GM18505 (cell line): Measurements from ENCODE around the gene PLPPR3.
"Not testable (repeated sequence)": the region's sequence is repeated elsewhere in the genome, so short reads cannot be mapped to it uniquely, and the experiment has no call there.

ENCODE experiments used
- ATAC-seq: cut with Tn5 transposase; IDR thresholded peaks from one replicate; pipeline ENCODE4 v1.9.1; 2021; ENCODE audit not compliant: unreplicated experiment
- POLR2A ChIP-seq: IDR thresholded peaks from 4 replicates; pipeline ENCODE4 v1.6.1; 2011; ENCODE audit warnings: borderline replicate concordance; ENCODE audit not compliant: insufficient read depth, insufficient read length; ENCODE audit errors: extremely low read depth

Gene PLPPR3

GRCh38 chr19:848386-848921, 26.7 kb upstream of the PLPPR3 start:
- no peak for ATAC-seq
- TF ChIP-seq POLR2A = no peak

- TF ChIP-seq POLR2A = no peak
These were observed 24.2 kb upstream of the PLPPR3 start for GRCh38 chr19:845707-846521.

GRCh38 chr19:844546-844971, 22.8 kb upstream of the PLPPR3 start:
- TF ChIP-seq POLR2A = no peak
- ATAC-seq = no peak

More at GRCh38 chr19:845707-846521, 24.2 kb upstream of the PLPPR3 start:
- ATAC-seq = no peak

- no peak for ATAC-seq
- no peak for TF ChIP-seq POLR2A
These were observed 22.2 kb upstream of the PLPPR3 start for GRCh38 chr19:843836-844545.

GRCh38 chr19:843180-843835, 21.6 kb upstream of the PLPPR3 start:
- ATAC-seq = no peak
- no peak for TF ChIP-seq POLR2A

- ATAC-seq = not testable (repeated sequence)
These were observed 21.0 kb upstream of the PLPPR3 start for GRCh38 chr19:842802-843179.

GRCh38 chr19:840519-841206, 18.9 kb upstream of the PLPPR3 start, which contains the start of gene PRTN3:
PRTN3 (plus strand) TSS chr19:840999; CDS start chr19:841009, 10 bp downstream.
- no peak for ATAC-seq

GRCh38 chr19:835210-835810, 13.6 kb upstream of the PLPPR3 start:
- no peak for TF ChIP-seq POLR2A
- no peak for ATAC-seq

More at GRCh38 chr19:840519-841206, 18.9 kb upstream of the PLPPR3 start, which contains the start of gene PRTN3:
- TF ChIP-seq POLR2A = no peak

- ATAC-seq = no peak
- TF ChIP-seq POLR2A = no peak
These were observed 12.5 kb upstream of the PLPPR3 start for GRCh38 chr19:834216-834615.

GRCh38 chr19:831407-832369, 9.9 kb upstream of the PLPPR3 start:
- no peak for ATAC-seq
- TF ChIP-seq POLR2A = no peak

GRCh38 chr19:829129-829758, 7.5 kb upstream of the PLPPR3 start:
- TF ChIP-seq POLR2A = no peak
- no peak for ATAC-seq
